HG03469 (cell line): ENCODE measurements around the gene SPATA20.

Experiments used
- ATAC-seq: cut with Tn5 transposase; IDR thresholded peaks from one replicate; pipeline ENCODE4 v1.9.1; 2021; ENCODE audit warnings: mild to moderate bottlenecking, moderate library complexity, moderate number of reproducible peaks; ENCODE audit not compliant: unreplicated experiment

The SPATA20 gene

DNA sequence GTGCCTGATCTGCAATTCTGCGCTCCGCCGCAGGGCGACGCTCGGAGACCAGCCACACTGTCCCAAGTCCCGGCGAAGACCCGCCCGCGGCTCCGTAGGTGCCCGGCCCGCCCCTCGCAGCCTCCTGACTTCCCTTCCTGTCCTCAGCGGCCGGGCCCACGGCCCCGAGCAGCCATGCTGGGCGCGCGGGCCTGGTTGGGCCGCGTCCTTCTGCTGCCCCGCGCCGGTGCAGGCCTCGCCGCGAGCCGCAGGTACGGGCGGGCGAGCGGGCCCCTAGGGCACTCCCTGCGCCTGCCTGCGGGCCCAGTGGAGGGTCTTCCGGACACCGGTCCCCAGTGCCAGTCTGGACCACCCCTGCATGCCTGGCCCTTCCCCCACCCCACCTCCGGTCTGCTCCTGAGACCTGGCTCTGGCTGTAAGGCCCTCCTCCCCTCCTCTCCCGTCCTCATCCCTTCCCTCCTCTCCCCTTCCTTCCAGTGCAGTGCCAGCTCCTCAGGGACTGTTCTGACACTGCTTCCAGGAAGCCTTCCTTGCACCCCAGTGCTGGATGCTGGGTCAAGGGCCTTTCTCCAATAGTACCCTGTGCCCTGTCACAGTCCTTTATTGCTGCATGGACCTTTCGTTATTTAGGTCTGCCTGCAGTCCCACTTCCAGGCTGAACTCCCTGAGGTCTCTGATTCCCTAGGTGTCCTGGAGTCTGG is at the start of gene SPATA20:
Gene SPATA20 (plus strand): TSS at position 140 of the 701 bp plus-strand sequence. CDS start 35 bp downstream, at position 175.
- peak; percentile 64 for ATAC-seq

- ATAC-seq: no peak
Observed at GRCh38 chr17:50498021-50498874, 48.7 kb upstream of the SPATA20 start.

DNA sequence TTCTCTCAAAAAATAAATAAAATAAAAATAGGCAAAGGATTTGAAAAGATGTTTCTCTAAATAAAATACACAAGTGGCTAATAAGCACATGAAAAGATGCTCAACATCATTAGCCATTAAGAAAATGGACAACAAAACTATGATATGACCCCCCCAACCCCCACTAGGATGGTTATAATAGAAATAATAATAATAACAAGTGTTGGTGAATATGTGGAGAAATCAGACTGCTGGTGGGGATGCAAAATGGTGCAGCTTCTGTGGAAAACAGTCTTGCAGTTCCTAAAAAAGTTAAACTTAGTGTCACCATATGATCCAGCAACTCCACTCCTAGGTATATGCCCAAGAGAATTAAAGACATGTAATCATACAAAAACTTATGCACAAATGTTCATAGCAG is 47.7 kb upstream of the SPATA20 start:
- no peak for ATAC-seq

- ATAC-seq: no peak
Observed at GRCh38 chr17:50499721-50500120, 47.3 kb upstream of the SPATA20 start.

- no peak for ATAC-seq
Observed at GRCh38 chr17:50501054-50501453, 45.9 kb upstream of the SPATA20 start.

- no peak for ATAC-seq
Observed at GRCh38 chr17:50502301-50502990, 44.5 kb upstream of the SPATA20 start.

GRCh38 chr17:50505591-50506130 is 41.3 kb upstream of the SPATA20 start:
- no peak for ATAC-seq

DNA sequence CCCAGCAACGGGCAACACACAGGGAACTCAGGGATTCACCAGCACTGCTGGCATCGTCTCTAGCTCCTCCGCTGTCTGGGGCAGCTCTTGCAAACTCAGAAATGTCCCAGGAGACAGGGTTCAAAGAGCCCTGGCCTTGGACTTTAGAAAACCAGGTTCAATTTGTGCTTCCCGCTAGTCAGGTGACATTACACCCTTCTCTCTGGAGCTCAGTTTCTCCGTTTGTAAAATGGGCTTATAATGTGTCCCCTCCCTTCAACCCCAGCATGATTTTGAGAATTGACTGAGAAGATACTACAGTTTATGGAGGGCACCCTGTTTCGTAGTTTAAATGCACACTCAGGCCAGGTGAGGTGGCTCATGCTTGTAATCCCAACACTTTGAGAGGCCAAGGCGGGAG is 40.7 kb upstream of the SPATA20 start:
- ATAC-seq: no peak

- ATAC-seq: peak; percentile 43
Observed at GRCh38 chr17:50507871-50508572, 39.0 kb upstream of the SPATA20 start, which contains the start of gene MYCBPAP. Gene MYCBPAP (plus strand): TSS chr17:50508439. CDS start chr17:50508675, 236 bp downstream.

- ATAC-seq: no peak
Observed at GRCh38 chr17:50508573-50509460, 38.2 kb upstream of the SPATA20 start.

- ATAC-seq: peak; percentile 64
Observed at GRCh38 chr17:50511058-50511457, 35.9 kb upstream of the SPATA20 start.

DNA sequence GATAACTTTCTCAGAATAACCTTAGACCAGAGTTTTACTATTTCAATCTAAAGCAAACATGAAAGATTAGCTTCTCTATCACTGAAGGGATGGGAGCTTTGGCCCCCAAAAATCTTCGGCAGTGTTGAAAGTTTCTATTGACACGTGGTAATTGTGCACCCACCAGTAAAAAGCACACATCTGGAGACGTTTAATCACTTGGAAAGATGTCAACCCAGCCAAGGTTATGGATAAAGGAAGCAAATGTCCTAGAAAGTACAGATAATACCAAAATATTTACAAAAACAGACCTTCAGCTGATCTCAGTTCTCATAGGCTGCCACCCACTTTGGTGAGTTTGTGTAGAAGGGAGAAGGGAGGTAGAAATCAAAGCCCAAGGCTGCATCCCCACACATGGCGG is 33.5 kb upstream of the SPATA20 start:
- ATAC-seq: no peak

GRCh38 chr17:50514388-50514787 is 32.6 kb upstream of the SPATA20 start:
- ATAC-seq: no peak

DNA sequence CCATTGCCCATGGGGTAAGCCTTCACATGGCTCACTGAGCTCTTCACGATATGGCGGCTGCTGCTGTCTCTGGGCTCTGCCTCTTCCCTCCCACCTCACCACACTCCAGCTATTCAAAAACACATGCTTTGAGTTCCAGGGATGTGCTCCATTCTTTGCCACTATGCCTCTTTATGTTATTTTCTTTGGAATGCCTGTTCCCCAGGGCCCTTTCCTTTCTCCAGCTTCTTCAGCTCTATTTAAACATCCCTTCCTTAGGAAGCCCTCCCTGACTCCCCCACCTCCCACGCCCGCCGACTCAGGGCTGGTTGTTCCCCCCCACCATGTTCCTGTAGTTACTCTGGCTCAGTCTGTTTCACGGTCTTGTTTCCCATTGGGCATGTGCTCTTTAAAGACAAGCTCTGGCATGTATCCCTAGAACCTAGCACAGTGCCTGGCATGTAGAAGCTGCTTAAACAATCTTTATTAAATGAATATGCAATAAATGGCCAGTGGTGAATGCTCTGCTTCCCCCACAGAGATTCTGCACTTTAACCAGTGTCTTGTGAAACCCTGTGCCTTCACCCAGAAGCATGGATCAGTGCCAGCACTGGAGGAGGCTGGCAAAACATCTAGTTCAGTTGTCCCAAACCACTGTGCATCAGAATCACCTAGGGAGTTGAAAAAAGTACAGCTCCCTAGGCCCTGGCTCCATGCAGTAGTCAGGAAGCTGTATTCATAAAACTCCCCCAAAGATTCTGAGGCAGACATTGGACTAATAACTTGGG is 31.9 kb upstream of the SPATA20 start:
- no peak for ATAC-seq

DNA sequence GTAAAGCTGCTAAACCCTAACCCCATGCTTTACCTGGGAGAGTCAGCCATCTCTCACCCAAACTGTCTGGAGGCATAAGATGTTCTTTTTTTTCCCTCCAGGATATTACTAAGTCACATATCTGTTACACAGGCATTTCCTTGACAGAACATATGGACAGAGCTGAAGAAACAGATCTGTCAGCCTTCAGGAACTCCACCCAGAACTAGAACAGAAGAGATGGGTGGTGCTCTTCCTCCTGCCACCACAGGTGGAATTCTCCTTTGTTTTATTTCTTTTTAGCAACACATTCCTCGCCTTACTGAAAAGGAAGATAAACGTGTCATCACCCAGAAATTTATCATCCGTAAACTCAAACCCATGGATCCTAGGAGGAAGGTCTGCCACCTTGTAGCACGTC is 30.0 kb upstream of the SPATA20 start:
- ATAC-seq: no peak

- no peak for ATAC-seq
Observed at GRCh38 chr17:50517504-50518383, 29.2 kb upstream of the SPATA20 start.

DNA sequence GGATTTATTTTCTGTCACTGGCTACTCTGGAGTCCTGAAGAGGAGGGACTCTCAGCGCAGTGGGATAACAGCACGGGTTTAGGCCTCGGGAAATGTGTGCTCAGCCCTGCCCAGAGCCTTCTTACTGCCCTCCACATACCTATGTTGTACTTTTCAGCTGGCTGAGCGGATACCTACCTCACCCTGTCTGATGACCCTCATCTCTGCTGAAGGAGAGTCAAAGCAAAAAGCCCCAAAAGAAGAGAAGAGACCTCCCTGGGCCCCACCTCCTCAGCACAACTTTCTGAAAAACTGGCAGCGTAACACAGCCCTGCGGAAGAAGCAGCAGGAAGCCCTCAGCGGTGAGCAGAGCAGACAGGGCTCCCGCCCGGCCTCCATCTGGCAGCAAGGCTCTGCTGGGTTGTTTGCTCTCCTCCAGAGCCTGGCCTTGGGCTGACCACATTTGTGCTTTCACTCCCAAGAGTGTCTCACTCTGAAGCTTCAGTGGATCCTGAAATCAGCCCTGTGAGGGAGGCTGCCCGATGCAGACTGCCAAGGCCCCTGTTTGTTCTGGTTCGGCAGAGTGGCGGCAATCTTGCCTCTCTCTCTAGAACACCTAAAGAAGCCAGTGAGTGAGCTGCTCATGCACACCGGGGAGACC is 28.5 kb upstream of the SPATA20 start:
- ATAC-seq: no peak
